Fibroblast of upper back skin (primary cell): ENCODE measurements around the gene HAGHL.
"Not testable (repeated sequence)": the region's sequence is repeated elsewhere in the genome, so short reads cannot be mapped to it uniquely, and the experiment has no call there.

Experiments
- DNase-seq: peaks from one replicate; pipeline ENCODE4 v3.0.0-alpha.2; 2013

Gene HAGHL

GRCh38 chr16:736936-737481 is 10.1 kb downstream of the HAGHL start:
- DNase-seq: no peak

DNA sequence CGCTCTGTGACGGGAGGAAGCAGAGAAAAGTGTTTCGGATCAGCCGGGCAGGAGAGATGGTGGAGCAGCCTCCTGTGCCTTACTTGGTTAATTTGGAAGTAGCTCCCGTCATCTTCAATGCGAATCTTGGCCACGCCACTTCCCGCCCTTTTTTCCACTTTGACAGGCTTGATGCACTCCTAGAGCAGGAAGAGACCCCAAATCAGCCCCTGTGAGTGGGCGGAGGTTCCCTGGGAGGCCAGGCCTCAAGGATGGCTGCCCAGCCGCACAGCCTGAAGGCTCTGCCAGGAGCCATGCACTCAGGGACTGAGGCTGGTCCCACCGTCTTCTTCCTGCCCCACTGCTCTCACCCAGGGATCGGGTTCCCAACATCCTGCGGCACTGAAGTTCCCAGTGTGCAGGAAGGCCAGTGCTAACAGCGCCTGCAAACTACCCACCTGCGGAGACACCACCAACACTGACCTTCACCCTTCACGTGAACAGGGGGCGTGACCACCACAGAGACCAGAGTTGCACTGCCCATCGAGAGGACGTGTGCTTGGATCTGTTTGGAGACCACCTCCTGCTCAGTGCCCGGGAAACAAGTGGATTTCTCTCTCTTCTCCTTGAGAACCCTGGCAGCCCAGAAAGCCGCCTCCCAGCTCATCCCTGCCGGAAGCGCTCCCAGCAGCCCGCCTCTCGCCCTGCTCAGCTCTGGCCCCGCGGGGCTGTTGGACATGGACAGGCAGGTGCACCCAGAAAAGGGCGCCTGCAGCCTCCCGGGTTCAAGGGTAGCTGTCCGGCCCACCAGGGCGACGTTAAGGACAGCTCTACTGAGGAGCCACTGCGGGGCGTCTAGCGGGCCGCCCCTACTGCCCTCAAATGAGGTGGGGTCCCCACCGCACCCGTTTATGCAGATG is 12.9 kb downstream of the HAGHL start:
- no peak for DNase-seq

DNA sequence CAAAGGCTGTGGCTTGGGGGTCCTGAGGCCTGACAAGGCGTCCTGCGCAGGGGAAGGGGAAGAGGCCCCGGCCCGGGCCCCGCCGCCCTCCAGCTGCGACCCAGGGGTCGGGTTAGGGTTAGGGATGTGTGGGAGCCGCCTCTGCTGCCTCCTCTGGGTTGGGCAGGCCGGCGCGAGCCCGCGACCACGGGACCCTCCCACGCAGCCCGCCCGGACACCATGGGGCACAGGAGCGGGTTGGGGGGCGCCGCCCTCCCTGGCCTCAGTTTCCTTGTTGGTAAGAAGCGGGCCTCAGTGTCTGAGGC is 13.5 kb downstream of the HAGHL start:
- no peak for DNase-seq

DNA sequence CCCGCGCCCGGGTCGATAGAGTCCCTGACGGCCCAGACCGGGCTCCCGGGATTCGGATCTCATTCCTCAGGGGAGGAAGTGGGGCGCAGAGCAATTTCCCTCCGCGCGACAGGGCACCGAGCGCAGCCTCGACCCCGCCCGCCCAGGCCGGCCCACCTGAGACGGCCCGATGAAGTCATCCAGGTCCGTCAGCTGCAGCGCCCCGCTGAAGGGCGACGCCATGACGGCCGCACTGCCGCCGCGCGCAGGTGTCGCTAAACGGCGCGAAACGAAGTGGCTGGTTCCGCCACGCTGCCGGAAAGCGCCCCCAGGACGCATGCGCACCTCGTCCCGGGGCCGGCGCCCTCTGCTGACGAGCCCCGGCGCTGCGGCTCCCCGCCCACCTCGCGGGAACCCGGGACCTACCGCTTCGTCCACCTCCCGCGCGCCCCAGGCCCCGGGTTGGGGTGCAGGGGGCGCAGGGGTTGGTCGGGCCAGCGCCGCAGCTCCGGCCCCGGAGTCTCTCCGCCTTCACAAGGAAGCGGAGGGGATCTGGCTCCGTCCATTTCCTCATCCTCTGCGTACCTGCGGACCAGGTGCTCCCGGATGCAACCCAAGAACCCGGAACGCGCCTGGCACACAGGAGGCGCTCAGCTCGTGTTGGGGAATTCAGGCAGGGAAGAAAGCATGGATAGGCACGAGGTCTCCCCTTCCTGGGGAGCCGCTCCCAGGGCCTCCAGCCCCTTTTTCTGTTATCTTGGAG is 14.0 kb downstream of the HAGHL start, which contains the start of gene CIAO3:
TSS of gene CIAO3 (minus strand) at position 234 of the 742 bp plus-strand sequence. CDS start at position 222, 12 bp downstream.
- peak; percentile 86 for DNase-seq

DNA sequence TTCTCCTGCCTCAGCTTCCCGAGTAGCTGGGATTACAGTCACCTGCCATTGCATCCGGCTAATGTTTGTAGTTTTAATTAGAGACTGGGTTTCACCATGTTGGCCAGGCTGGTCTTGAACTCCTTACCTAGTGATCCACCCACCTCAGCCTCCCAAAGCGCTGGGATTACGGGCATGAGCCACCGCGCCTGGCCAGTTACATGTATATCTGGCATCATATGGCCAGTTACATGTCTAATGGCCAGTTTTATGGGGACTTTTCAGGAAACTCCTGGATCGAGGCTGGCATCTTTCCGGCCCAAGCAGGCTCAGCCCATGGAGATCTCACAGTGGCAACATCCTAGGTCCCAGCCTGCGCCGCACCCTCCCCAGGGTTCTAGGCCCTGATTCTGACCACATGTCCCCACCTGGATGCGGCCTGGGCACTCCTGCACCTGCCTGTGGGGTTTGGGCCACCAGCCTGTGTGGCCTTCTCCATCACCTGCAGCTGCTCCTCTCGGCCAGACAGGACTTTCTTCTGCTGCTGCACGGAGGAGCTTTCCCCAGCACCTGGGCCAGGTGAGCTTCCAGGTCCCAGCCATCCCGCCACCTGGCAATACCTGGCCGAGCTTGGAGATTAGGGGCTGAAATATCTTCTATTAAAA is 15.2 kb downstream of the HAGHL start:
- DNase-seq: no peak

GRCh38 chr16:742894-743293 is 16.0 kb downstream of the HAGHL start:
- DNase-seq: not testable (repeated sequence)

DNA sequence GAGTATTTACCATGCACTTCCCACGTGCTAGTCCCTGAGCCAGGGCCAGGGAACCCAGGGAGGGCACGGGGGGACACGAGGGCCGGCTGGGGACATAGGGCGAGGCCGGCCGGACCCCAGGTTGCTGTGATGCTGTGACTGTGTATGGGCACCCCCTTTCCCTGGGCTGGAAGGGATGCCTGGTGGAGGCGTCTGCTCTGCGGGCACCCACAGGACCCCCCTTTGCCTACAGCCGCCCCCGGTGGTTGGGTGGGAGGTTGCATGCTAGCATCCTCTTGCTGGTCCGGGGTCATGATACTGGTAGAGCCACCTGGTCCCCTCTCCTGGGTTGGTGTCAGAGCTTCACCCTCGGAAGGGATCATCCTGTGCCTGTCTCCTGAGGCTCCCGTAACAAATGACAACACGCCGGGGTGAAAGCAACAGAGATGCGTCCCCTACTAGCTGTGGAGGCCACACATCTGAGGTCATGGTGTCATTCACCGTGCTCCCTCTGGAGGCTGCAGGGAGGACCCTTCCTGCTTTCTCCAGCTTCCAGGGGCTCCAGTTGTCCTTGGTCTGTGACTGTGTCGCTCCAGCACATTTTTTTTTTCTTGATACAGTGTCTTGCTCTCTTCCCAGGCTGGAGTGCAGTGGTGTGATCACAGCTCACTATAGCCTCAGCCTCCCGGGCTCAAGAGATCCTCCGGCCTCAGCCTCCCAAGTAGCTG is 17.0 kb downstream of the HAGHL start:
- no peak for DNase-seq

DNA sequence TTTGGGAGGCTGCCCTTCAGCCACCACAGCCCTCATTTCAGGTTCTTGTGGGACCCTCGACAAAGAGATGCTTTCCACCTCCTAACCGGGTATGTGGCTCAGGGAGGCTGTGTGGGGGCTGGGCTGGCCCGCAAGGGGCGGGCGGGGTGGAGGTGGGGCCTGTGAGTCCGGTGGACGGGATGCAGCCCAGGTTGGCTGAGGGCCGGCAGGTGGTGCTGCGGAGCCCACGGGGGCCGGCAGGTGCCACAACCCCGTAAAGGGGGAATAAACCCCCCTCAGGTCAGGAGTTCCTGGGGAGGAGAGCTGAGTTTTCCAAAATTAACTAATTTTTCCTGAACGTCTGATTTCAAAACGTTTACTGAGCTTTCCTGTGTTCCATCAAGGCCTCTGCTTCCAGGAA is 18.8 kb downstream of the HAGHL start:
- DNase-seq: no peak

GRCh38 chr16:746637-747036 is 19.7 kb downstream of the HAGHL start:
- DNase-seq: no peak

DNA sequence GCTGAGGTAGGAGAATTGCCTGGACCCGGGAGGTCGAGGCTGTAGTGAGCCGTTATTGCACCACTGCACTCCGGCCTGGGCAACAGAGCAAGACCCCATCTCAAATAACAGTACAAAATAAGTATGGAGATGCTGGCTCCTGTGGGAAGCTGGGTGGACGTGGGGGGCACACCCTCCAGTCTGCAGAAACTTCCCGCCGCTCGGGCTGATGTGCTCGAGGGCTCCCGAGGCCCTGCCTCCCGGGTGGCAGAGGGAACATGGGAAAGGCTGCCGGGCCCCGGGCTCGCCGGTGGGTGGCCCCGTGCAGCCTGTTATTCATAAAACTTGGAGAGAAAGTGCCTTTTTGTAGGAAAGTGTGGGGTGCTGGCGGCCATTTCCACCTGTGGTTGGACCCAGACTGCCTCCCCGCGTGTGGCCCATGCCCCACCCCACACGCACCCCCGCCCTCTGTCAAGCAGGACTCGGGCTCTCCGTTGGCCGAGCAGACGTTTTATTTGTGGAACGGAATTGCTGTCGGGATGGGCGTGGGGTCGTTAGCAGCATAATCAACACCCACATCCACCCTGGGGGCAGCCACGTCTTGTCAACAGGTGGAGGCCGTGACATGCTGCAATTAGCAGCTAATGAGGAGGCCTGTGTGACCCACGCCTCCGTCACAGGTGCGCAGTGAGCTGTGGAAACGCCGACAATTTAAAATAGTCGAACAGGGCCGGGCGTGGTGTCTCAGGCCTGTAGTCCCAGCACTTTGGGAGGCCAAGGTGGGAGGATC is 21.3 kb downstream of the HAGHL start:
- DNase-seq: no peak

DNA sequence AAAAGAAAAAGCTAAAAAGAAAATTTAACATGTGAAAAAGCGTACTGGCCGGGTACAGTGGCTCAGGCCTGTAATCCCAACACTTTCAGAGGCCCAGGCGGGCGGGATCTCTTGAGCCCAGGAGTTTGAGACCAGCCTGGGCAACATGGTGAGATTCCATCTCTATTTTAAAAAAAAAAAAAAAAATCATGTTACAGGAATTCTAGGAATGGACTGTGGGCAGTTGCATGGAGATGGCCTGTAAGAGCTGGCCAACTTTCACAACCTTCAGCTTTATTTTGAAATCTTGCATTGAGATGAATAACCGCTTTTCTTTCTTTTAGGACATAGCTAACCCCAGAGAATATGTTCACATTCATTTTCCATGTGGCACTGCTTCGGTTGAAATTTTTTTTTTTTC is 22.1 kb downstream of the HAGHL start:
- DNase-seq: peak; percentile 80

DNA sequence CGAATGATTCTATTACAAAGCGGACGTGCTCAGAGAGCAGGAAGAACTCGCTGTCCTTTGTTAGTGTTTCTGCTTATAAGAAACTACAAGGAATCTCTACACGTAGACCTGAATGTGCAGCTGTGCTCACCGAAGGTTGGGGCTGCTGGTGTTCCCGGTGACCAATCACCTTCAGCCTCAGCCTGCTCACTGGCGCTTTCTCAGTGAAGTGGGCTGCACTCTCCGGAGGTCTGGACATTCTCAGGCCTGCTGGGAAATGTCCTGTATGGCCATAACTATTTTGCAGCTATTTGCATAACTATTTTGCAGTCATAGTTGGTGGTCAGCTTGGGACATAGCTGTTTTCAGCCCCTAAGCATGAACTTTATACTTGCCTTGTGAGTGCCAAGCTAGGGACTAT is 23.6 kb downstream of the HAGHL start:
- DNase-seq: no peak

- DNase-seq: no peak
These were observed 24.5 kb downstream of the HAGHL start for GRCh38 chr16:751152-752006.

DNA sequence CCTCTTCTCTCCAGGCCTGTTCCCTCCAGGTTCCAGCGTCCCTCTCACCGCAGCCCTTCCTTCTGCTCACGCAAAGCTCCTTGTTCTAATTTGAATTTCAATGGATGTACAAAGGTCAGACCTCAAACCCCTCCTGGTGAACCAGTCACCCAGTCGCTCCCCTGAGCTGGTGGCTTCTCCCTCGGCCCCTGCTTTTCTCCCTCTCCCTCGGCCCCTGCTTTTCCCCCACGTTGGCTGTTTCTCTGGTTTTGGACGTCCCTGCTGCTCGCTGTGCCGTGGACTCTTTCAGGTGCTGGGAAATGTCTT is 25.1 kb downstream of the HAGHL start:
- no peak for DNase-seq

DNA sequence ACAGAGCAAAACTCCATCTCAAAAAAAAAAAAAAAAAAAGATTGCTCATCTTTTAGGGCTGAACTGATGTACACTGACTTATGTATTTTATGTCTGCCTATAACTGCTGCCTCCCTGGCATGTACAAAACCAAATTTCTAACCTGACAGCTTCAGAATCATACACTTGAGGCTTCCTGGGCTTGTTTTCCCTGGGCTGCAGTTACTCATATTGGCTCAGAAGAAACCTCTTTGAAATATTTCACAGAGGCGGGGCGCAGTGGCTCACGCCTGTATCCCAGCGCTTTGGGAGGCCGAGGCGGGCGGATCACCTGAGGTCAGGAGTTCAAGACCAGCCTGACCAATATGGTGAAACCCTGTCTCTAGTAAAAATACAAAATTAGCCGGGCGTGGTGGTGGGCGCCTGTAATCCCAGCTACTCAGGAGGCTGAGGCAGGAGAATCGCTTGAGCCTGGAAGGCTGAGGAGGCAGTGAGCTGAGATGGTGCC is 27.3 kb downstream of the HAGHL start:
- DNase-seq: not testable (repeated sequence)

GRCh38 chr16:754656-755055 is 27.8 kb downstream of the HAGHL start:
- no peak for DNase-seq

- DNase-seq: no peak
These were observed 29.5 kb downstream of the HAGHL start for GRCh38 chr16:756428-756827.

- no peak for DNase-seq
These were observed 32.4 kb downstream of the HAGHL start for GRCh38 chr16:759110-759910.

- DNase-seq: no peak
These were observed 33.2 kb downstream of the HAGHL start for GRCh38 chr16:760065-760464.
